ENCODE results near the gene BRME1. TPM values are rescaled to one million over a fixed set of nuclear protein-coding genes. Genes with fewer than 3 reads are reported as not detected.

BRME1 gene
- total RNA-seq, 1 experiment from 2014 or later = 6.7 TPM

DNA sequence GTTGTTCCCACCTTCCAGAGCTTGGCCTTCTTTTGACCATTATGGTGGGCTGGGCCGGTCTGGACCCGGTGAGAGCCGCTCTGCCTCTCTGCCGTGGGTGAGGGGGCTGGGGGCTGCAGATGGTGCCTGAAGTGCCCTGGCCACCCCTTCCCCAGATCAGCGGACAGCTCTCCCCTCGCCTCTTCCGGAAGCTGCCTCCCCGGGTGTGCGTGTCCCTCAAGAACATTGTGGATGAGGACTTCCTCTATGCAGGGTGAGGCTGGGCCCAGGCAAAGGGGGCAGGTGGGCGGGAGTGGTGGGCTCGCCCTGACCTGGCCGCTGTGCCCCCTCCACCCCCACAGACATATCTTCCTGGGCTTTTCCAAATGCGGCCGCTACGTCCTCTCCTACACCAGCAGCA is 48.3 kb upstream of the BRME1 start:
- Mint-ChIP-seq H3K9me3 (no peaks in the 10 kb centered on the region), H3K27me3 (ENCODE audit: low read depth) (peaks cover 2% of the 10 kb centered on the region; the same call in 1 of the 2 replicates), H3K27ac (no peak overlapping the region), H3K4me3 (peak overlapping the region; percentile 86 to 92; a peak in 3 of 5 replicates), H3K4me1 (peaks cover 9 to 12% of the 10 kb centered on the region in 2 experiments), H3K36me3 (ENCODE audit: insufficient read depth in 1 of 3, low read depth in 3 of 3) (peaks cover 11 to 42% (median 41%) of the 10 kb centered on the region in 3 experiments; a peak in 5 of 7 replicates)
- no peak overlapping the region for H3K27ac ChIP-seq (ENCODE audit: insufficient read length, low read depth, low read length)
- no peak overlapping the region for H3K4ac ChIP-seq (ENCODE audit: low read depth, low read length)
- no peak overlapping the region for H4K8ac ChIP-seq (replicated peaks; ENCODE audit: insufficient read length, low read depth, low read length)
- H2BK5ac ChIP-seq (ENCODE audit: insufficient read length, low read length) = no peak overlapping the region
- H2BK12ac ChIP-seq (ENCODE audit: insufficient read length, low read depth, low read length) = no peak overlapping the region
- H4K5ac ChIP-seq (ENCODE audit: insufficient read length, low read depth, low read length) = no peak overlapping the region
- H3K79me1 ChIP-seq (ENCODE audit: insufficient read depth, low read depth, low read length, poor library complexity, severe bottlenecking) = peaks cover 8% of the 10 kb centered on the region
- TF ChIP-seq, protein P1, sequence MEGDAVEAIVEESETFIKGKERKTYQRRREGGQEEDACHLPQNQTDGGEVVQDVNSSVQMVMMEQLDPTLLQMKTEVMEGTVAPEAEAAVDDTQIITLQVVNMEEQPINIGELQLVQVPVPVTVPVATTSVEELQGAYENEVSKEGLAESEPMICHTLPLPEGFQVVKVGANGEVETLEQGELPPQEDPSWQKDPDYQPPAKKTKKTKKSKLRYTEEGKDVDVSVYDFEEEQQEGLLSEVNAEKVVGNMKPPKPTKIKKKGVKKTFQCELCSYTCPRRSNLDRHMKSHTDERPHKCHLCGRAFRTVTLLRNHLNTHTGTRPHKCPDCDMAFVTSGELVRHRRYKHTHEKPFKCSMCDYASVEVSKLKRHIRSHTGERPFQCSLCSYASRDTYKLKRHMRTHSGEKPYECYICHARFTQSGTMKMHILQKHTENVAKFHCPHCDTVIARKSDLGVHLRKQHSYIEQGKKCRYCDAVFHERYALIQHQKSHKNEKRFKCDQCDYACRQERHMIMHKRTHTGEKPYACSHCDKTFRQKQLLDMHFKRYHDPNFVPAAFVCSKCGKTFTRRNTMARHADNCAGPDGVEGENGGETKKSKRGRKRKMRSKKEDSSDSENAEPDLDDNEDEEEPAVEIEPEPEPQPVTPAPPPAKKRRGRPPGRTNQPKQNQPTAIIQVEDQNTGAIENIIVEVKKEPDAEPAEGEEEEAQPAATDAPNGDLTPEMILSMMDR (conservative IDR thresholded peaks at IDR 0.05) = no peak
- H3K79me2 ChIP-seq (ENCODE audit: insufficient read depth, low read length) = peaks cover 6% of the 10 kb centered on the region; the same call in 1 of the 2 replicates
- no peaks in the 10 kb centered on the region for H3K9me3 ChIP-seq (ENCODE audit: control insufficient read depth, low read depth, low read length)
- no peak overlapping the region for H3K18ac ChIP-seq (ENCODE audit: insufficient read length, low read depth, low read length)
- no peak overlapping the region for H3K56ac ChIP-seq (ENCODE audit: insufficient read length, low read depth, low read length)
- no peak overlapping the region for H2BK120ac ChIP-seq (ENCODE audit: low read depth, low read length, poor library complexity, severe bottlenecking)
- no peak overlapping the region for H4K91ac ChIP-seq (ENCODE audit: insufficient read length, low read depth, low read length)
- peaks cover 11% of the 10 kb centered on the region for H3K23me2 ChIP-seq (ENCODE audit: insufficient read length, low read depth, low read length, poor library complexity, severe bottlenecking)
- no peak overlapping the region for H2BK20ac ChIP-seq (ENCODE audit: low read depth, low read length, poor library complexity, severe bottlenecking)
- H2AFZ ChIP-seq (ENCODE audit: low read length) = no peak overlapping the region
- no peak overlapping the region for H3T11ph ChIP-seq (ENCODE audit: low read length)
- no peak overlapping the region for H2BK15ac ChIP-seq (ENCODE audit: low read depth, low read length)
- no peak overlapping the region for H2AK5ac ChIP-seq (ENCODE audit: insufficient read length, low read length)
- DNase-seq = no peak
- H3K14ac ChIP-seq (ENCODE audit: insufficient read depth, low read length) = no peak overlapping the region
- no peaks in the 10 kb centered on the region for H3K4me1 ChIP-seq (ENCODE audit: insufficient read depth, low read length)
- WGBS (ENCODE audit: extremely low coverage, insufficient read length, low lambda C conversion rate) = no CpG with 5 or more reads among the region's 15 CpGs
- H4K20me1 ChIP-seq (ENCODE audit: control insufficient read depth, insufficient read depth, insufficient read length) = no peaks in the 10 kb centered on the region
- H3K4me2 ChIP-seq (ENCODE audit: insufficient read depth, insufficient read length, low read length) = no peak overlapping the region
- H3K27me3 ChIP-seq (ENCODE audit: insufficient read depth, low read length) = no peaks in the 10 kb centered on the region
- H3K23ac ChIP-seq (ENCODE audit: insufficient read length, low read depth, low read length) = no peak overlapping the region
- H3K9ac ChIP-seq (ENCODE audit: extremely low read depth, insufficient read length, low read length) = no peak overlapping the region
